Stomach (tissue), 4 donors: ENCODE results near the gene TIMM13.
"Not testable (repeated sequence)": the region's sequence is repeated elsewhere in the genome, so short reads cannot be mapped to it uniquely, and the experiment has no call there.

ENCODE experiments used
- CTCF ChIP-seq, 7 experiments: fragments of 450-650 bp in 4 of 7; fragments of 200-600 bp in 3 of 7; sonication (generic) in 3 of 7; IDR thresholded peaks; one replicate each; pipeline ENCODE4 v1.5.1; 2016 to 2019; ENCODE audit warnings: antibody characterized with exemption in 7 of 7, control low read depth in 2 of 7, mild to moderate bottlenecking in 1 of 7
- EP300 ChIP-seq: sonication (generic); formaldehyde crosslinking; IDR thresholded peaks from one replicate; pipeline ENCODE4 v1.6.1; 2017; ENCODE audit warnings: antibody characterized with exemption
- POLR2A ChIP-seq, 4 donors: fragments of 450-650 bp; IDR thresholded peaks; one replicate each; pipeline ENCODE4 v1.6.1; 2016; ENCODE audit warnings: antibody characterized with exemption in 4 of 4, control low read depth in 2 of 4, mild to moderate bottlenecking in 1 of 4, moderate library complexity in 1 of 4
- POLR2AphosphoS5 ChIP-seq, 3 donors: sonication (generic); formaldehyde crosslinking; IDR thresholded peaks; one replicate each; pipeline ENCODE4 v1.6.1; 2016; ENCODE audit warnings: antibody characterized with exemption in 3 of 3

- TF ChIP-seq CTCF (IDR thresholded peaks at IDR 0.05); POLR2A (IDR thresholded peaks at IDR 0.05); EP300; POLR2AphosphoS5 (IDR thresholded peaks at IDR 0.05): not testable (repeated sequence)
Observed at GRCh38 chr19:2397173-2397572, 30.2 kb downstream of the TIMM13 start.
